Activated naive CD8-positive, alpha-beta T cell treated with anti-CD3 and anti-CD28 coated beads, Interleukin-2, amount 10 ng/mL, durations not matched to agents 7 days and 5 days (primary cell): ENCODE results near the gene SPINT2. TPM values are rescaled to one million over a fixed set of nuclear protein-coding genes. Genes with fewer than 3 reads are reported as not detected.
A peak's percentile ranks its signal among the peaks of the same experiment; 100 is the strongest.

Experiments
- ATAC-seq: fragments of 150-1000 bp; cut with Tn5 transposase; one replicate; pipeline ENCODE4 v1.10.0; 2021; ENCODE audit warnings: low read depth, moderate library complexity
- POLR2A ChIA-PET: fragments of 350-600 bp; sonication (Branson Sonifier 250); formaldehyde crosslinking; loops from one replicate; lab custom pipeline; 2021; ENCODE audit warnings: antibody characterized with exemption; lab: Charles Lee
- DNase-seq: peaks from one replicate; pipeline ENCODE4 v3.0.0; 2021
- H3K27ac Mint-ChIP-seq: one replicate; pipeline ENCODE4 v1.8.0; 2022; ENCODE audit warnings: mild to moderate bottlenecking, mixed read lengths
- H3K27me3 Mint-ChIP-seq: one replicate; pipeline ENCODE4 v1.8.0; 2022; ENCODE audit warnings: mild to moderate bottlenecking, moderate library complexity, mixed read lengths
- H3K36me3 Mint-ChIP-seq: one replicate; pipeline ENCODE4 v1.8.0; 2021; ENCODE audit warnings: mild to moderate bottlenecking, mixed read lengths
- H3K4me1 Mint-ChIP-seq: one replicate; pipeline ENCODE4 v1.8.0; 2021; ENCODE audit warnings: mixed read lengths
- H3K4me3 Mint-ChIP-seq: one replicate; pipeline ENCODE4 v1.8.0; 2022; ENCODE audit warnings: mild to moderate bottlenecking, moderate library complexity, mixed read lengths
- H3K9me3 Mint-ChIP-seq: one replicate; pipeline ENCODE4 v1.8.0; 2021; ENCODE audit warnings: mixed read lengths
- total RNA-seq, 2 experiments: library from RNA; stranded (reverse); gene quantifications; one replicate each; pipeline ENCODE4 v1.2.3, GENCODE V29; 2021

SPINT2 gene
- total RNA-seq, 2 experiments from 2014 or later = 50.3 to 60.9 TPM

GRCh38 chr19:38265213-38265861, 964 bp downstream of the SPINT2 start:
- H3K27ac Mint-ChIP-seq = peak overlapping the region; percentile 95
- H3K4me3 Mint-ChIP-seq = peak overlapping the region; percentile 95
- POLR2A ChIA-PET = interaction anchor here (0.6 to 2.8 kb wide), 12 partner anchors 9 to 225 kb away, joined by 3 to 14 read pairs (median 4); partner anchors contain the start of genes CATSPERG, FAM98C, KCNK6 and PSMD8
- no peaks in the 10 kb centered on the region for H3K27me3 Mint-ChIP-seq
- H3K4me1 Mint-ChIP-seq = peaks cover 22% of the 10 kb centered on the region
- peaks cover 5% of the 10 kb centered on the region for H3K36me3 Mint-ChIP-seq
- H3K9me3 Mint-ChIP-seq = no peaks in the 10 kb centered on the region
- DNase-seq = peak; percentile 39
- peak; percentile 40 for ATAC-seq

- POLR2A ChIA-PET = interaction anchor here (0.6 to 2.8 kb wide), 10 partner anchors 8 to 225 kb away, joined by 3 to 14 read pairs (median 4); partner anchors contain the start of genes CATSPERG, FAM98C, KCNK6 and PSMD8
- H3K27ac Mint-ChIP-seq = peak overlapping the region; percentile 95
- ATAC-seq (no peak), DNase-seq (no peak)
- H3K4me3 Mint-ChIP-seq = peak overlapping the region; percentile 95
- no peaks in the 10 kb centered on the region for H3K9me3 Mint-ChIP-seq
- peaks cover 5% of the 10 kb centered on the region for H3K36me3 Mint-ChIP-seq
- H3K4me1 Mint-ChIP-seq = peaks cover 22% of the 10 kb centered on the region
- no peaks in the 10 kb centered on the region for H3K27me3 Mint-ChIP-seq
Observed at GRCh38 chr19:38265921-38266429, 1.6 kb downstream of the SPINT2 start.

GRCh38 chr19:38266981-38267597, 2.7 kb downstream of the SPINT2 start:
- H3K4me3 Mint-ChIP-seq = no peak overlapping the region
- POLR2A ChIA-PET = no interaction called here

DNA sequence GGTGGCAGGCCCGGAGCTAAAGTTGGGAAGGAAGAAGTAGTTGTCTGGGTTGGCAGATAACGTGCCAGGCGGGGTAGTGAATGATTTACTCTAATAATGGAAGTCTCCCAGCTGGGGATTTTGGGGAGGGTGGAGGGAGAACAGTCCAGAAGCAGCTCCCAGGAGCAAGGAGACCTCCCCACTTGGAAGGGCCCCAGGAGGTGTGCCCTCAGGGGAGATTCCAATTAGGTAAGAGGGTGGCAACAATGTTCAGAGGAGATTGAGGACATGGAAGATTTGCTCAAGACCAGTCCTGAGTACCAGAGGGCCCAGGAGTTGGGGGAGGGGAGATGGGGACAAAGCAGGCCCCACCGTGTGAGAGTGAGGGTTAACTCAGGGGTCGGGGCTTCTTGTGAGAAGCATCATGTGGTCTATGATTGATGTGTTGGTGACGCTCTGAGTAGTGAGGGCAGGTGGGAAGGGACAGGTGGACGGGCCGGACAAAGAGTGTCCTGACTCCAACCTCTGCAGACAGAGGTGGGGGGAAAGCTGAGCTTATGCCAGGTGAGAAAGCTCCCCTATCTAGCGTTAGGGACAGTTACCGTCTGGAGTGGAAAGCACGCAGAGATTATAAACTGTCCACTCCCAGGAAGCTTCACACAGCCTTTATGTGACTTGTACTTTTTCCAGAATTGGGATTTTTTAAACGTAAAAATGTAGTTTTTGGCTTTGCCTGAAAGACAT, 3.5 kb downstream of the SPINT2 start:
- POLR2A ChIA-PET = interaction anchor here (0.5 kb wide), 1 partner anchor 362 kb away, joined by 3 read pairs; the partner anchor contains the start of gene WDR87
- Mint-ChIP-seq H3K27ac (no peak overlapping the region), H3K4me3 (no peak overlapping the region), H3K9me3 (no peaks in the 10 kb centered on the region), H3K27me3 (no peaks in the 10 kb centered on the region), H3K36me3 (peaks cover 5% of the 10 kb centered on the region), H3K4me1 (peaks cover 25% of the 10 kb centered on the region)
- ATAC-seq (no peak), DNase-seq (no peak)

More at GRCh38 chr19:38266981-38267597, 2.7 kb downstream of the SPINT2 start:
- Mint-ChIP-seq H3K36me3 (peaks cover 5% of the 10 kb centered on the region), H3K4me1 (peaks cover 22% of the 10 kb centered on the region), H3K9me3 (no peaks in the 10 kb centered on the region), H3K27me3 (no peaks in the 10 kb centered on the region), H3K27ac (peak overlapping the region; percentile 25)
- ATAC-seq = no peak
- no peak for DNase-seq

DNA sequence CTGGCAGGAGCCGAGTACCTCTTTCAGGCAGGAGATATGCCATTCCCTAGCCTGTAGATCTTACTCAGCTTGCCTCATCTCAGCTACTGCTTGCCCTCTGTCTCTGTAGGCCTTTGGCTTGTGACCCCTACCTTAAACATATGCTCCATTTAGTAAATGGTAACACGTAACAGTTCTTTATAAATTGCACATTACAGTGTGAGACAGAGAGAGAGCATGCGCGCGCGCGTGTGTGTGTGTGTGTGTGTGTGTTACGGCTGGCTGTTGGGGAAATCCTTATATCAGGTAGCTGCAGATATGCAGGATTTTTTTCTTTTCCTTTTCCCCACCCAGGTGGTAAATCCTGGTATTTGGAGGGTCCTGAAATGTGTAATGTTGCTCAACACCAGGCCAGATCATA, 4.2 kb downstream of the SPINT2 start:
- peaks cover 24% of the 10 kb centered on the region for H3K4me1 Mint-ChIP-seq
- no peaks in the 10 kb centered on the region for H3K27me3 Mint-ChIP-seq
- no peak overlapping the region for H3K4me3 Mint-ChIP-seq
- H3K27ac Mint-ChIP-seq = no peak overlapping the region
- H3K36me3 Mint-ChIP-seq = peaks cover 5% of the 10 kb centered on the region
- H3K9me3 Mint-ChIP-seq = no peaks in the 10 kb centered on the region
- DNase-seq = no peak
- no peak for ATAC-seq
- POLR2A ChIA-PET = interaction anchor here (0.5 to 0.6 kb wide), 2 partner anchors 41 to 362 kb away, joined by 3 read pairs; partner anchors contain the start of gene WDR87

- Mint-ChIP-seq H3K9me3 (no peaks in the 10 kb centered on the region), H3K4me1 (peaks cover 12% of the 10 kb centered on the region), H3K27me3 (no peaks in the 10 kb centered on the region), H3K4me3 (no peak overlapping the region), H3K27ac (no peak overlapping the region), H3K36me3 (peaks cover 3% of the 10 kb centered on the region)
- POLR2A ChIA-PET = interaction anchor here (0.6 kb wide), 1 partner anchor 10 kb away, joined by 4 read pairs; no protein-coding TSS in a partner anchor
- DNase-seq (no peak), ATAC-seq (no peak)
Observed at GRCh38 chr19:38270587-38271167, 6.3 kb downstream of the SPINT2 start.

DNA sequence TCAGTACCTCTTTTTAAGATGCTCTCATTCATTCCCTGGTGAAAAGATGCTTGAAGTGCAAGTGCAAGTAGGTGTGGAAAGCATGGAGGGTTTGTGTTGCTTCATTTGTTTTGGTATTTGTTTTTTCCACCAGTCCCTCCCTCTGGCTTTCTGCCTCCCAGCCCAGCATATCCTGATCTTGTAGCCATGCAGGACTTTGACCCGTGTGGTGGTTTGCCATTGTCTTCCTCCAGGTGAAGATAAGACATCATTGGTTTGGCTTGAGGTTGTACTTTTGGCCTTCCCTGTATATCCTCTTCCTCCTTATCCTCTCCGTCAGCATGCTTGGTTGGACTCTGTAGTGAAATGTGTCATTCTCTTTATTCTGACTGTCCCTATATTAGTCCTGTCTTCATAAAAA, 9.1 kb downstream of the SPINT2 start:
- no peak for ATAC-seq
- H3K27ac Mint-ChIP-seq = no peak overlapping the region
- H3K4me1 Mint-ChIP-seq = peaks cover 5% of the 10 kb centered on the region
- H3K36me3 Mint-ChIP-seq = no peaks in the 10 kb centered on the region
- DNase-seq = no peak
- POLR2A ChIA-PET = interaction anchor here (1.0 kb wide), 2 partner anchors 8 to 9 kb away, joined by 3 to 5 read pairs; partner anchors contain the start of gene SPINT2
- no peaks in the 10 kb centered on the region for H3K27me3 Mint-ChIP-seq
- no peaks in the 10 kb centered on the region for H3K9me3 Mint-ChIP-seq
- H3K4me3 Mint-ChIP-seq = no peak overlapping the region

GRCh38 chr19:38274739-38275138, 10.4 kb downstream of the SPINT2 start:
- POLR2A ChIA-PET = interaction anchor here (0.6 to 1.0 kb wide), 3 partner anchors 9 to 31 kb away, joined by 3 to 5 read pairs (median 3); partner anchors contain the start of gene SPINT2
- ATAC-seq (no peak), DNase-seq (no peak)
- Mint-ChIP-seq H3K4me1 (peaks cover 5% of the 10 kb centered on the region), H3K36me3 (no peaks in the 10 kb centered on the region), H3K27ac (no peak overlapping the region), H3K27me3 (no peaks in the 10 kb centered on the region), H3K9me3 (no peaks in the 10 kb centered on the region), H3K4me3 (no peak overlapping the region)

GRCh38 chr19:38276942-38277517, 12.7 kb downstream of the SPINT2 start:
- POLR2A ChIA-PET = no interaction called here
- H3K9me3 Mint-ChIP-seq = no peaks in the 10 kb centered on the region
- no peak for ATAC-seq
- DNase-seq = no peak
- peaks cover 10% of the 10 kb centered on the region for H3K4me1 Mint-ChIP-seq
- H3K27me3 Mint-ChIP-seq = no peaks in the 10 kb centered on the region
- no peak overlapping the region for H3K27ac Mint-ChIP-seq
- H3K36me3 Mint-ChIP-seq = no peaks in the 10 kb centered on the region
- no peak overlapping the region for H3K4me3 Mint-ChIP-seq

DNA sequence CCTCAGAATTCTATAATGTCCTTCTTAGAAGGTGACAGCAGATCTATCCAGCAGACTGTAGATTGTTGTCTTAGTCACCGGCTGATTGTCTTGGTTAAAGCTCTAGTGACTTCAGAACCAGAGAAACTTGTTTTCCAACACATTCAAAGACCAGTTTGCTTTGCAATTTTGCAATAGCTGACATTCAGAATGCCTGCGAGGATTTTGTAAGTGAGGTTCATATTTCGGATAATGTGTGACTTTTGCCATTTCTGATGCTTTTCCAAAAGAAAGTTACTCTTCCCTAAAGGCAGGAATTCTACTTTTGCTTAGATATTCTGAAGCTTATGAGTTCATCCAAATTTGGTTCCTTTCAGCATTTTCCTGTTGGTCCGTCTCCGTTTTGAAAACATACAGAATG, 13.2 kb downstream of the SPINT2 start:
- DNase-seq (no peak), ATAC-seq (no peak)
- POLR2A ChIA-PET = no interaction called here
- Mint-ChIP-seq H3K36me3 (no peaks in the 10 kb centered on the region), H3K27me3 (no peaks in the 10 kb centered on the region), H3K4me3 (no peak overlapping the region), H3K9me3 (no peaks in the 10 kb centered on the region), H3K4me1 (peaks cover 9% of the 10 kb centered on the region), H3K27ac (no peak overlapping the region)

GRCh38 chr19:38277969-38278680, 13.8 kb downstream of the SPINT2 start:
- Mint-ChIP-seq H3K4me1 (peaks cover 9% of the 10 kb centered on the region), H3K27me3 (no peaks in the 10 kb centered on the region), H3K36me3 (no peaks in the 10 kb centered on the region), H3K9me3 (no peaks in the 10 kb centered on the region), H3K27ac (no peak overlapping the region), H3K4me3 (no peak overlapping the region)
- POLR2A ChIA-PET = no interaction called here
- DNase-seq = no peak
- ATAC-seq = no peak

DNA sequence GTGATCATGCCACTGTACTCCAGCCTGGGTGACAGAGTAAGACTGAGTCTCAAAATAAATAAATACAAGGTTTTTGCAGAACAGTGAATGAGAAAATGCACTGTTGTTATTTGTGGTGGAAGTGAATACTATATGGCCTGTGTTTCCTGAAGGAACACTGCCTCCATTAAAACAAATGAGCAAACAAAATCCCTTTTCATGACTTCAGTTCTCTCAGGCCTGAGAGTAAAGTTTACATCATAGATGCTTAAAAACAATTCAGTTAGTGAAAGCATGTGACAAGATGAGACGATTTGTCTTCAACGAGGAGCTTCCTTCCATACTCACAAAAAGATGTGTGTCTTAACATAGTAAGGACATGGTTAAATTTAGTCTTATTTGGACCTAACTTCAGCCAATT, 14.4 kb downstream of the SPINT2 start:
- no peaks in the 10 kb centered on the region for H3K36me3 Mint-ChIP-seq
- H3K27me3 Mint-ChIP-seq = no peaks in the 10 kb centered on the region
- POLR2A ChIA-PET = no interaction called here
- no peak for ATAC-seq
- no peaks in the 10 kb centered on the region for H3K9me3 Mint-ChIP-seq
- DNase-seq = no peak
- H3K4me1 Mint-ChIP-seq = peaks cover 7% of the 10 kb centered on the region
- no peak overlapping the region for H3K4me3 Mint-ChIP-seq
- H3K27ac Mint-ChIP-seq = no peak overlapping the region
